B cell (primary cell): ENCODE results near the gene NIN. TPM values are rescaled to one million over a fixed set of nuclear protein-coding genes. Genes with fewer than 3 reads are reported as not detected.
"Not testable (repeated sequence)": the region's sequence is repeated elsewhere in the genome, so short reads cannot be mapped to it uniquely, and the experiment has no call there.

Experiments
- ATAC-seq: fragments of 200-7000 bp; cut with Tn5 transposase; one replicate; pipeline ENCODE4 v1.10.0; 2021; ENCODE audit warnings: low read depth, mild to moderate bottlenecking, moderate number of reproducible peaks, moderate library complexity
- CTCF ChIA-PET: fragments of 350-600 bp; sonication (Branson Sonifier 250); formaldehyde crosslinking; loops from one replicate; lab custom pipeline; 2021; ENCODE audit warnings: antibody characterized with exemption, inconsistent platforms; lab: Charles Lee
- POLR2A ChIA-PET: fragments of 350-600 bp; sonication (Branson Sonifier 250); formaldehyde crosslinking; loops from one replicate; lab custom pipeline; 2021; ENCODE audit warnings: antibody characterized with exemption; lab: Charles Lee
- DNase-seq: peaks from one replicate; pipeline ENCODE4 v3.0.0; 2013
- H2AFZ ChIP-seq: 2 replicates; pipeline ENCODE4 v1.6.1; 2012; ENCODE audit warnings: mild to moderate bottlenecking, low read depth, low read length; ENCODE audit not compliant: insufficient read depth, poor library complexity, severe bottlenecking
- H3K27ac ChIP-seq, 2 donors: 1 replicate in 1 of 2; 2 replicates in 1 of 2; pipeline ENCODE4 v1.5.1; 2012 to 2013; ENCODE audit warnings: low read length in 2 of 2, mild to moderate bottlenecking in 2 of 2, moderate library complexity in 1 of 2
- H3K27me3 ChIP-seq, 4 experiments: fragments of 200-600 bp in 1 of 4; sonication (generic) in 1 of 4; replicated peaks in 1 of 4; 1 replicate in 2 of 4; 2 replicates in 2 of 4; pipeline versions ENCODE4 v1.6.1 to v1.7.0; 2013 to 2016; ENCODE audit warnings: low read length in 3 of 4, mild to moderate bottlenecking in 2 of 4, mixed read lengths in 1 of 4, moderate library complexity in 1 of 4; ENCODE audit not compliant: insufficient read depth in 4 of 4, control insufficient read depth in 3 of 4; ENCODE audit errors: control extremely low read depth in 1 of 4
- H3K36me3 ChIP-seq, 2 experiments: replicated peaks in 1 of 2; 1 replicate in 1 of 2; 2 replicates in 1 of 2; pipeline versions ENCODE4 v1.6.1 to v1.7.1; 2013; ENCODE audit warnings: low read length in 1 of 2; ENCODE audit not compliant: insufficient read depth in 2 of 2, control insufficient read depth in 1 of 2; ENCODE audit errors: control extremely low read depth in 1 of 2, extremely low read depth in 1 of 2
- H3K4me1 ChIP-seq, 2 donors: fragments of 200-600 bp in 1 of 2; sonication (generic) in 1 of 2; 1 replicate in 1 of 2; 2 replicates in 1 of 2; pipeline versions ENCODE4 v1.5.1 to v1.6.1; 2013 to 2017; ENCODE audit warnings: low read length in 2 of 2; ENCODE audit not compliant: control insufficient read depth in 2 of 2, insufficient read depth in 2 of 2
- H3K4me2 ChIP-seq: replicated peaks from 2 replicates; pipeline ENCODE3; 2012; ENCODE audit warnings: mild to moderate bottlenecking, low read depth, low read length; ENCODE audit not compliant: poor library complexity, severe bottlenecking
- H3K4me3 ChIP-seq, 5 experiments: fragments of 200-600 bp in 1 of 5; sonication (generic) in 1 of 5; 1 replicate in 3 of 5; 2 replicates in 2 of 5; pipeline versions ENCODE4 v1.5.1 to v1.7.0; 2011 to 2016; ENCODE audit warnings: low read length in 4 of 5, mild to moderate bottlenecking in 4 of 5, low read depth in 2 of 5, control low read depth in 1 of 5, moderate library complexity in 1 of 5; ENCODE audit not compliant: insufficient read depth in 1 of 5; ENCODE audit errors: control extremely low read depth in 1 of 5, extremely low read depth in 1 of 5
- H3K79me2 ChIP-seq: fragments of 200-600 bp; sonication (generic); one replicate; pipeline ENCODE4 v1.6.0; 2016; ENCODE audit warnings: low read length; ENCODE audit not compliant: control insufficient read depth, insufficient read depth
- H3K9ac ChIP-seq: fragments of 200-600 bp; sonication (generic); 2 replicates; pipeline ENCODE4 v1.6.1; 2017; ENCODE audit warnings: mild to moderate bottlenecking, low read length, moderate library complexity
- H3K9me3 ChIP-seq, 3 donors: one replicate each; pipeline versions ENCODE4 v1.6.1 to v1.7.1; 2013; ENCODE audit warnings: low read length in 2 of 3; ENCODE audit not compliant: control insufficient read depth in 2 of 3, insufficient read depth in 1 of 3; ENCODE audit errors: control extremely low read depth in 1 of 3
- H4K20me1 ChIP-seq: 2 replicates; pipeline ENCODE4 v1.6.0; 2012; ENCODE audit warnings: mild to moderate bottlenecking, low read length; ENCODE audit not compliant: insufficient read depth, control insufficient read depth, poor library complexity, severe bottlenecking
- H3K27ac Mint-ChIP-seq: one replicate; pipeline ENCODE4 v1.8.0; 2021; ENCODE audit warnings: mixed read lengths
- H3K27me3 Mint-ChIP-seq: one replicate; pipeline ENCODE4 v1.8.0; 2021; ENCODE audit warnings: mixed read lengths
- H3K4me1 Mint-ChIP-seq: one replicate; pipeline ENCODE4 v1.8.0; 2021; ENCODE audit warnings: mixed read lengths
- H3K4me3 Mint-ChIP-seq: one replicate; pipeline ENCODE4 v1.8.0; 2021; ENCODE audit warnings: mixed read lengths
- H3K9me3 Mint-ChIP-seq: one replicate; pipeline ENCODE4 v1.8.0; 2022; ENCODE audit warnings: mixed read lengths; ENCODE audit not compliant: insufficient read depth
- CTCF ChIP-seq: fragments of 200-600 bp; IDR thresholded peaks from one replicate; pipeline ENCODE4 v1.8.0; 2022; ENCODE audit warnings: antibody characterized with exemption, mild to moderate bottlenecking
- EZH2 ChIP-seq: IDR thresholded peaks from 2 replicates; pipeline ENCODE4 v1.6.1; 2012; ENCODE audit warnings: borderline replicate concordance, low read depth, mild to moderate bottlenecking, moderate library complexity, low read length; ENCODE audit not compliant: insufficient read depth, poor library complexity, severe bottlenecking
- WGBS: methylation state at CpG from one replicate; pipeline ENCODE4 v1.1.5; 2013; ENCODE audit warnings: missing lambda C conversion rate; ENCODE audit not compliant: insufficient coverage; 5-methylcytosine and 5-hydroxymethylcytosine counted together
- intact Hi-C: fragments of 100-400 bp; cut with micrococcal nuclease; formaldehyde crosslinking; loops from one replicate; pipeline ENCODE4 v1.10.0; 2022
- polyA plus RNA-seq: library from polyadenylated mRNA; depleted of rRNA; stranded (reverse); fragments of >200 nt; gene quantifications from 2 replicates; pipeline ENCODE4 v1.2.3, GENCODE V29; 2012
- total RNA-seq, 2 donors: library from RNA; stranded (reverse); fragments of 120-200 nt in 1 of 2; gene quantifications; 1 replicate in 1 of 2; 2 replicates in 1 of 2; pipeline versions ENCODE4 v1.2.3 to v1.2.4, GENCODE V29; 2013 to 2022

The NIN gene
- total and polyA plus RNA-seq, 2 donors (not counting 1 experiment from before 2014, with no cell fraction given): 25.4 to 219 TPM

GRCh38 chr14:50820786-50821509 is 10.0 kb downstream of the NIN start:
- H3K4me1 ChIP-seq: peaks cover 73 to 85% of the 10 kb centered on the region in 2 donors
- Mint-ChIP-seq H3K4me3 (peak overlapping the region; percentile 85), H3K4me1 (peaks cover 86% of the 10 kb centered on the region), H3K27me3 (no peaks in the 10 kb centered on the region), H3K9me3 (no peaks in the 10 kb centered on the region), H3K27ac (peak overlapping the region; percentile 70)
- no peak for ATAC-seq
- peaks cover 1 to 18% of the 10 kb centered on the region in 2 experiments for H3K36me3 ChIP-seq
- peak overlapping the region in 2 of 5 experiments; percentile 26 to 60 for H3K4me3 ChIP-seq
- ChIA-PET POLR2A (interaction anchor here (0.9 to 1.6 kb wide), 3 partner anchors 9 to 39 kb away, joined by 3 to 12 read pairs (median 7); no protein-coding TSS in a partner anchor), CTCF (interaction anchor here (0.5 to 4.6 kb wide), 8 partner anchors 9 to 43 kb away, joined by 3 to 54 read pairs (median 5); partner anchors contain the start of gene NIN)
- peak; percentile 41 for DNase-seq
- no peaks in the 10 kb centered on the region for H3K27me3 ChIP-seq
- intact Hi-C loops: loop anchor here (5.0 to 10.0 kb wide), 4 partner anchors 289 to 1026 kb away; partner anchors contain the start of genes DMAC2L, L2HGDH and MAP4K5
- H2AFZ ChIP-seq: no peak overlapping the region
- TF ChIP-seq EZH2: no peak
- TF ChIP-seq CTCF: no peak
- H3K4me2 ChIP-seq: peak overlapping the region; percentile 82
- H4K20me1 ChIP-seq: peaks cover 39% of the 10 kb centered on the region
- peak overlapping the region; percentile 61 for H3K9ac ChIP-seq
- no peaks in the 10 kb centered on the region for H3K9me3 ChIP-seq
- H3K27ac ChIP-seq: peak overlapping the region; percentile 71 to 92
- peaks cover 99% of the 10 kb centered on the region for H3K79me2 ChIP-seq
- no CpG with 5 or more reads among the region's 3 CpGs for WGBS

GRCh38 chr14:50819303-50819702 is 11.7 kb downstream of the NIN start:
- H3K4me3 ChIP-seq, intact Hi-C loops, H3K9ac ChIP-seq, POLR2A ChIA-PET, ATAC-seq, H3K27me3 Mint-ChIP-seq, H3K27me3 ChIP-seq, H3K9me3 ChIP-seq, H2AFZ ChIP-seq, H3K9me3 Mint-ChIP-seq: not testable (repeated sequence)
- Histone ChIP-seq H3K79me2 (peaks cover 97% of the 10 kb centered on the region), H3K4me2 (peak overlapping the region; percentile 14), H3K4me1 (peaks cover 65 to 71% of the 10 kb centered on the region in 2 donors), H3K27ac (peak overlapping the region in 1 of 2 donors; percentile 76), H4K20me1 (peaks cover 40% of the 10 kb centered on the region), H3K36me3 (peaks cover 1 to 18% of the 10 kb centered on the region in 2 experiments)
- DNase-seq: peak; percentile 32
- CTCF ChIA-PET: interaction anchor here (0.7 to 1.4 kb wide), 2 partner anchors 26 to 42 kb away, joined by 3 to 6 read pairs; no protein-coding TSS in a partner anchor
- H3K4me3 Mint-ChIP-seq: peak overlapping the region; percentile 48
- peaks cover 85% of the 10 kb centered on the region for H3K4me1 Mint-ChIP-seq
- H3K27ac Mint-ChIP-seq: peak overlapping the region; percentile 86
- no CpG with 5 or more reads among the region's 6 CpGs for whole genome bisulfite sequencing
